Stimulated activated CD8-positive, alpha-beta memory T cell treated with anti-CD3 and anti-CD28 coated beads, Interleukin-4, amount 100 ng/mL, for 1 hour (primary cell): Measurements from ENCODE around the gene LRRC3B.

Experiments used
- DNase-seq, 2 donors: peaks; one replicate each; pipeline ENCODE4 v3.0.0-alpha.2; 2020; ENCODE audit warnings: low read depth in 2 of 2, low spot score in 1 of 2

Gene LRRC3B

DNA sequence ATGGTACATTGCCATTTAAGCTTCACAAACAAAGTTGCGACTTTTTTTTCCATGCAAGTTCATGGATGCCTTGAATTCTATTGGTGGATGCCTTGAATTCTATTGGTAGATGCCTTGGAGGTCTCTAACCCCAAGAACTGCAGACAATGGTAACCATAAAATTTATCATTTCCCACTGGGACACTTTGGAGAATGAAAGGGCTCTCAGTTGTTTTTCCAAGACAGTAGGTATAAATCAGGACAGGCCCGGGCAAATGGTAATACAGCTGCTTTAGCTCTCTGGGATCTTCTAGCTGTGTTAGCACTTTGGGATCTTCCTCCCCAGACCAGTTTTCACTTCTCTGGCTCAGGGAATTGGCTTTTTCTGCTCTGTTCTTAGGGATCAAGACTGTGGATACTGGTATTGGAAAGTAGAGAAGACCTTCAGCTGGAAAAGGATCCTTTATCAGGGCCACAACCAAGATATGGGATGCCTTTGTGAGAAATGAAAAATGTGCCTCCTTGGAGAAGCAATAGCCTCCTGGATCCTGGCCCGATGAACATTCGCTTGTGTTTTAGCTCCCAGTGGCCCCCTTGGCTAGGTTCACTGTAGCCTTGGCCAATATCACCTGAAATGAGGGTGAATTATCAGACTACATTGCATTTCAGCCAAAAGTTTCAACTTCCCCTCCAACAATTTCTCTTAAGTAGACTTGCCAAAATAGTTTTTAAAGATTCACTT, 8.3 kb downstream of the LRRC3B start:
- DNase-seq: no peak

GRCh38 chr3:26631390-26631738, 8.8 kb downstream of the LRRC3B start:
- no peak for DNase-seq

DNA sequence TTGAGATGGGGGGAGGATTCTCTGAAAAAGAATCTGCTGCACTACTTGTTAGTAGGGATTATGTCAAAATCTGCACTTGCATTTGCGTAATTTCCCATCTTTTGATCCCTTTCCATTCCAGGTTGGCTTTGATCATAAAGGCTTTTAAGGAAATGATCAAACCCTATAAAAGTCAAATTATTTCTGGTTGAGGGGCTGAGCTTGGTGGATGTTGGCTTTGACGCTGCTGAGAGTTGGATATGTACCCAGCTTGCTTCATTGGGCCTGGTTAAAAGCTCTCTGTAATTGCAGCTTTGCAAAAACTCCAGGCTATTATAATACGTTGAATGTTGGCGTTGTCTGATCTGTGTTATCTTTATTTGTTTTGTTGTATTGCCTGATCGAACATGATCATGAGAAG, 12.0 kb downstream of the LRRC3B start:
- DNase-seq: no peak

GRCh38 chr3:26636096-26636727, 13.6 kb downstream of the LRRC3B start:
- DNase-seq: no peak

DNA sequence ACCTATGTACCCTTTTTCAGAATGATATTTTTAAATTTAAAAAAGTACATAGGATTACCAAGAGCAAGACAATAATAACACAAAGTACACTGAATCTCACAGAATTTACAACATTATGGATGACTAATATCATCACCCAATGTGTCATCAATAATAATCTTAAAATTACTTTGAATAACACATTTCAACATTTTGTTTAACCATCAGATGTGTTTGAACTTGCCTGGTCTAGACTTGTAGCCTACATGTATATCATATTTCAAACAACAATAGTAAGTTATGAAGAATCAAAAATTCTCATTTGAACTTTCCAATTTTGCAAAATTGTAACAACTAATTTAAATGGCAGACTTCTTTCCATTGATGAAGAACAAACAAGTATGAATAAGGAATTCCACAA, 15.1 kb downstream of the LRRC3B start:
- no peak for DNase-seq

DNA sequence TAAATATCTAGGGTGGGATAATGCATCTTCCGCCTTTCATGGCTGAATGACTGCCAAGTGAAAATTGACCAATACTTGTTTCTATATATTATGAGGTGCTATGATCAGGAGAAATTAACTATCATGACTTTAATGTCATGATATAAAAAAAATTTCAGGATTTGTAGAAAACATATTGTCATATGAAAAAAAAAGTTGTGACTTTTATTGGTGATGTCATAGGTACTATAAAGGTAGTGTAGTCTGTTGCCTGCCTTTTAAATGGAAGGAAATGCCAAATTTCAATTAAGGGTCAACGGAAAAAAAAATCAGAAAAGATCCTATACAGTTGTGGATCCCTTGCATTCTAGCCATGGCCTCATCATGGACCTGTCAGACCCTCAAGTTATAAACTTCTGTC, 15.5 kb downstream of the LRRC3B start:
- DNase-seq: no peak

DNA sequence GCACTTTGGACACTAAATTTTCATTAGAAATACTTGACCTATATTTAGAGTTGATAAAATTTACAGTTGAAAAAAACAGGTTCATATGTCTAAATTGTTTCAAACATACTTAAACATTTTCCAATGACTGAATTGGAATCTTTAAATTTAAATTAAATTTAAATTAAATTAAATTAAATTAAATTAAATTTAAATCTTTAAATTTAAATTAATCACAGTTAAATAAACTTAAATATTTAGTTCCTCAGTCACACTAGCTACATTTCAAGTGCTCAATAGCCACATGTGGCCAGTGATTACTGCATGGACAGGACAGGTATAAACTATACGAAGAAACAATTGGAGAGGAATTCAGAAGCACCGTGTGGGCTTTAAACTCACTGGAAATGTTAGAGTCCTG, 16.8 kb downstream of the LRRC3B start:
- DNase-seq: no peak

- DNase-seq: no peak
These were observed 24.5 kb downstream of the LRRC3B start for GRCh38 chr3:26647078-26647477.

DNA sequence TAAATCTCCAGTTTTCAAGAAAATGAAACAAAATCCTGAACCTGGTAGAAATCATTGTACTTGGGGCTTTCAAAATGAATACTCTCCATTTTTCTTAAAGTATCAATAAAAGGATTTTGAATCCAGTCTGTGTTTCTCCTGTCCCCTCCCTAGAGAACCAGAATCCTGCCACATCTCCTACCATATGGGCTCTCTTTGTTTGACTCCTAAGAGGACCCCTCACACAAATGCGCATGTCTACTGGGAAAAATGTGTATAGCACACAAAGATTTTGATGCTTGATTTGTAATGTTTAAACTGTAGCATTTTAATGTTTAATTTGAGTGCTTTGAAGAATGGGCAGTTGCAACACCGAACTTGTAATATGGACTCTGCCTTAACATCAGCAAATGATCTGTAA, 25.9 kb downstream of the LRRC3B start:
- no peak for DNase-seq

DNA sequence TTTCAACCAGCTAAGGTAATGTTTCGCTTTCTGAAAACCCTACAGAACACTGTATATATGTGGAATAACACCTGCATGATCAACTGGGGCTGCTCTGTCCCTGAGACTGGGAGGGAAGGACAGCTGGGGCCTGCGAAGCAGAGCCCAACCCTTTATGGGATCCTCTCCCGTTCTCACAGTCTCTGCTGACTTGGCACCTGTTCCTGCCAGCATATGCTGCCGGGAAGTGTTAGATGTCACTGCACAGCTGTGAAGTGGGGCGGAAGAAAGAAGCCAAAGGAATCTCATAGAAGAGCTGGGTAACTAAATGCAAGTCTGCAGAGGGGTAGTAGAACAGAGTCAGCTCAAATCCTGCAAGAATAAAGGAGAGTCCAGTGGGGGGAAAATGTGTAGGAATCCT, 29.6 kb downstream of the LRRC3B start:
- no peak for DNase-seq

DNA sequence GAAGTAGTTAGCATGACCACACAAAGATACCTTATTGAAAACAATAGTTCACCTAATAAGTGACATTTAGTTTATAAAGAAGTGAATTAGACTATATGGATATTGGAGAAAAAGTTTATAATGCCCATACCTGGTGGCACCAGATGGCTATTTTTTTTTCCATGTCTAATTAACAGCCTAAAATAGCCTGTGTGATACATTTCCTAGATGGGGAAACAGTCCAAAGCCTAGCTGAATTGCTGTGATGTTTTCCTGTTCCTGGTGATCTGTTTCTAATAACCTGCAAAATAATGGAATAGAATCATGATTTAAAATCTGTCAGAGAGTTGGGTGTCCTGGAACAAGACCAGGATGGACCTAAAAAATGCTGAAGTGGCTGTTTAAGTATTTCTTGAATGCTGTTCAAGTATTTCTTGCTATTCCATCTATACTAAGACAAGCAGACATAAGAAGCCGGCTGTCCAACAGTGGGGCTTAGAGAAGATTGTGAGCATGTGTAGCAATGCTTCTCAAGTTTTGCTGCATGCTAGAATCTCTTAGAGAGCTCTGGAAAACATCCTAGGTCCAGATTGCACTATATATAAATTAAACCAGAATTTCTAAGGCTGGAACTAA, 31.3 kb downstream of the LRRC3B start:
- DNase-seq: no peak

GRCh38 chr3:26655231-26655630, 32.7 kb downstream of the LRRC3B start:
- no peak for DNase-seq

GRCh38 chr3:26657348-26657976, 34.9 kb downstream of the LRRC3B start:
- no peak for DNase-seq

GRCh38 chr3:26668171-26668570, 45.6 kb downstream of the LRRC3B start:
- DNase-seq: no peak

GRCh38 chr3:26668696-26669095, 46.1 kb downstream of the LRRC3B start:
- no peak for DNase-seq

DNA sequence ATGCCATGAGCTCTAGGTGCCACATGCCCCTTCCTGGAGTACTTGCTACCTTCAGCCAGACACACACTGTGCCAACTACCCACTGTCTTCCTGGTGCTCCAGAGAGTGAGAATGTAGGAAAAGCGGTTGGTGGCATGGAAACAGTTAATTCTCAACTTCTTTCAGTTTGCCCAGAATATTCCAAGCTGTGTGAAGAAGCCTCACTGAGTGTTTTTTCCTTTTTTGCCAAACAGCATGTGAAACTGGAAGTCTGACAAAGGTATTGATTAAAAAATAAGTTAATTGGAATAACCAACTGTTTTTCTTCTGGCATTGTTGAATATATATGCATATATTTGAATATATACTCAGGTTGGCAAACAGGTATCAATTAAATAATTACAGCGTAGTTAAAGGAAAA, 52.8 kb downstream of the LRRC3B start:
- DNase-seq: no peak

DNA sequence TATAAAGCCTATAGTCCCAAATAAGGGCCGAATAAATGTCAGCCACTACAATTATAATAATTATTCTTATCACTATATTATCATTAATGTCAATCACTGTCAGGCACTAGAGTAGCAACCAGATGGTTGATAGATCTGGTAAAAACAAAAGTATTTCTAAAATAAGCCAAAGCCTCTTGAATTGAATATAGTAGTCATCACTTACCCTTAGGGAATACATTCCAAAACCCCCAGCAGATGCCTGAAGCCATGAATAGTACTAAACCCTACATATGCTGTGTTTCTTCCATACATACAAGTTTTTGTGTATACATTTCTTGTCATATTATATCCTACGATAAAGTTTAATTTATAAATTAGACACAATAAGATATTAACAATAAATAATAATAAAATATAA, 59.1 kb downstream of the LRRC3B start:
- no peak for DNase-seq

DNA sequence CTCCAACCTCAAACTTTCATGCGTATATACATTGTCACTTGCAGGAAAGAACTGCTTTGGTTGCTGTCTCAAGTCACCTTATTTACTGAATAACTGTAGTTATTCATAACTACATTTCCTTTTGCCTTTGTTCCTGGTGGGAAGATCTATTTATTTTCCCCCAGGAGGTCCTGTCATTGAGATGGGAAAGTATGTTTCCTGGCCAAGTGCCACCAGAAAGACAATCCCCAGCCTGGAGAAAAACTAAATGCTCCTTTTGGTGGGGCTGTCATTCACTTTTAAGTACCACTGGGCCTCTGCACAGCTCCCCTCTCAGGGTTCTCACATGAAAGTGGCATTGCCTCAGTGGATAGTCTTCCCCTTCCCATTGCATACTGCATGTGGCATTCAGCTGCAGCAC, 59.8 kb downstream of the LRRC3B start:
- no peak for DNase-seq

- DNase-seq: no peak
These were observed 61.3 kb downstream of the LRRC3B start for GRCh38 chr3:26683902-26684301.

DNA sequence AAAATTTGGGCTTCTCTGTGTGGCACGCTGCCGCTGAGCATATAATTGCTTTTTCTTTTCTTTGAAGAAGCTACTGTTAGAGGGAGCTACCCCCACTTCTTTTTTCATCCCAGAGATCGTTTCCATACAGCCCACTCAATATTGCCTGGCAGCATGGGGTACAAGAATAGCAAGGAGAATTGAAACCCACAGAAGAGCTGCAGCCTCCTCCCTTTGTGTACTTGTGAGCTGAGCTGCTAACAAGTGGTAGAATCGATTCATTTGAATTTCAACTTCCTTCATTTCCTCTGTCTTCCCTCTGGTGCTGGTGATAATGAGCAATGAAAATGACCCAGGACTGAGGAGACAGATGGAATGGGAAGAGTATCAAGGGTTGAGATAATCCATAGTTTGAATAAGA, 64.9 kb downstream of the LRRC3B start:
- no peak for DNase-seq

DNA sequence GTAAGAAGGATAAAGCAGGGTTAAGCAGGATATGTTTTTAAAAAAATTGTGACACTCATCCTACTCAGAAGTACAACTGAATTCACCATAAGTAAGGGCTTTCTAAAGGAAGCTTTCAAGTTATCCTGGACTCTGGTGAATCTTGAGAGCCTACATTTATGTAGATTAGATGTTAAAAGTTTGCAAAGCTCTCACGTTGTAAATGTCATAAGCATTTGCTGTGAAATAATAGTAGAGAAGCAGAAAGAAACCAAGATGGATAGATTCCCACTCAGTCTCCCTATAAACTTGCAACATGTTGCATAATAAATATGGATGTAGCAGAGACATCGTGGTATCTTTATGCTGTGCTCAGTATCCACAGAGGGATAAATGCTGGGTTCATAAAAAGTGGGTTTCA, 77.0 kb downstream of the LRRC3B start:
- DNase-seq: no peak

GRCh38 chr3:26703519-26703918, 80.9 kb downstream of the LRRC3B start:
- no peak for DNase-seq
